Stimulated activated CD4-positive, alpha-beta T cell treated with anti-CD3 and anti-CD28 coated beads, Interleukin-1b, Interleukin-23, amount 100 ng/mL, for 4 hours (primary cell): ENCODE measurements around the gene RFK.

ENCODE experiments used
- DNase-seq, 2 donors: peaks; one replicate each; pipeline ENCODE4 v3.0.0-alpha.2; 2020; ENCODE audit warnings: low read depth in 2 of 2

The RFK gene

GRCh38 chr9:76412638-76413037, 18.4 kb upstream of the RFK start:
- DNase-seq = no peak

- no peak for DNase-seq
These were observed 11.6 kb upstream of the RFK start for GRCh38 chr9:76405868-76406267.

- no peak for DNase-seq
These were observed 11.1 kb upstream of the RFK start for GRCh38 chr9:76405340-76405739.

GRCh38 chr9:76404401-76404800, 10.2 kb upstream of the RFK start:
- no peak for DNase-seq

- no peak for DNase-seq
These were observed 9.1 kb upstream of the RFK start for GRCh38 chr9:76403352-76403751.

GRCh38 chr9:76401580-76402354, 7.5 kb upstream of the RFK start:
- DNase-seq = no peak

GRCh38 chr9:76401176-76401575, 7.0 kb upstream of the RFK start:
- DNase-seq = no peak

GRCh38 chr9:76400534-76401096, 6.4 kb upstream of the RFK start:
- DNase-seq = no peak

GRCh38 chr9:76399856-76400255, 5.6 kb upstream of the RFK start:
- no peak for DNase-seq

- DNase-seq = no peak
These were observed 2.4 kb upstream of the RFK start for GRCh38 chr9:76396597-76396996.

- no peak for DNase-seq
These were observed 1.9 kb upstream of the RFK start for GRCh38 chr9:76396144-76396543.

- no peak for DNase-seq
These were observed 1.2 kb upstream of the RFK start for GRCh38 chr9:76395381-76395780.

GRCh38 chr9:76394960-76395252, 680 bp upstream of the RFK start:
- peak in 1 of 2 donors; percentile 17 for DNase-seq

GRCh38 chr9:76390656-76391055, 3.6 kb downstream of the RFK start:
- DNase-seq = no peak

- DNase-seq = no peak
These were observed 14.7 kb downstream of the RFK start for GRCh38 chr9:76379494-76379893.

GRCh38 chr9:76378367-76379073, 15.7 kb downstream of the RFK start:
- no peak for DNase-seq

- DNase-seq = no peak
These were observed 16.4 kb downstream of the RFK start for GRCh38 chr9:76377791-76378190.

- no peak for DNase-seq
These were observed 19.3 kb downstream of the RFK start for GRCh38 chr9:76374783-76375559.

GRCh38 chr9:76373784-76374474, 20.3 kb downstream of the RFK start:
- DNase-seq = no peak

- no peak for DNase-seq
These were observed 20.9 kb downstream of the RFK start for GRCh38 chr9:76373173-76373783.

GRCh38 chr9:76372336-76372735, 21.9 kb downstream of the RFK start:
- DNase-seq = no peak
